ENCODE measurements around the gene GPR3.

- TF ChIP-seq POLR2A (IDR thresholded peaks at IDR 0.05) (no peak), CTCF (IDR thresholded peaks at IDR 0.05) (no peak), POLR2AphosphoS5 (IDR thresholded peaks at IDR 0.05) (no peak)
Measured at GRCh38 chr1:27429029-27429425, 36.6 kb downstream of the GPR3 start.
